Breast epithelium (tissue), 3 donors: ENCODE data around the gene LIMS1.

Source experiments
- CTCF ChIP-seq, 3 donors: fragments of 450-650 bp; IDR thresholded peaks; one replicate each; pipeline ENCODE4 v1.5.1; 2016 to 2017; ENCODE audit warnings: antibody characterized with exemption in 3 of 3, mild to moderate bottlenecking in 3 of 3, moderate library complexity in 3 of 3
- POLR2AphosphoS5 ChIP-seq, 3 donors: sonication (generic); formaldehyde crosslinking; IDR thresholded peaks; one replicate each; pipeline ENCODE4 v1.6.1; 2017; ENCODE audit warnings: antibody characterized with exemption in 3 of 3

- TF ChIP-seq POLR2AphosphoS5 (IDR thresholded peaks at IDR 0.05) (no peak), CTCF (IDR thresholded peaks at IDR 0.05) (no peak)
Measured at GRCh38 chr2:108577099-108577498, 42.8 kb downstream of the LIMS1 start.
